ENCODE results near the gene DNAJC27.

DNAJC27 gene

DNA sequence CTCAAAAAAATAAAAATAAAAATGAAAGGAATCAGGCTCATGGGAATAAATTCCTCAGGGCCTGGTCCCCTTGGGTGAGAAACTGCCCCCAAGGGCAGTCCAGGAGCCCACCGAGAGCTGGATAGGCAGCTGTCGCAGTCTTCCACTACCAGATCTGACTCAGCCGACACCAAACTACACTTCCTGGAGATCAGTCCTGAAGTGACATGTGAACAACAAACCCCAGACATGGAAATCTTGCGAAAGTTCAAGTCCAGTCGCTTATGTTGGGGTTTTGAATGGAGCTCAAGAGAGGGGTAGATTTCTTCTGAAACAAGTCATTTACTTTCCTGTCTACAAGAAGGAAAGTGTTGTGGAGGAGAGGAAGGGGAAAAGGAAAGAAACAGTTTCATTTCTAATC is 64.6 kb downstream of the DNAJC27 start:
- no peak for DNase-seq (ENCODE audit: low read depth, low spot score)

DNA sequence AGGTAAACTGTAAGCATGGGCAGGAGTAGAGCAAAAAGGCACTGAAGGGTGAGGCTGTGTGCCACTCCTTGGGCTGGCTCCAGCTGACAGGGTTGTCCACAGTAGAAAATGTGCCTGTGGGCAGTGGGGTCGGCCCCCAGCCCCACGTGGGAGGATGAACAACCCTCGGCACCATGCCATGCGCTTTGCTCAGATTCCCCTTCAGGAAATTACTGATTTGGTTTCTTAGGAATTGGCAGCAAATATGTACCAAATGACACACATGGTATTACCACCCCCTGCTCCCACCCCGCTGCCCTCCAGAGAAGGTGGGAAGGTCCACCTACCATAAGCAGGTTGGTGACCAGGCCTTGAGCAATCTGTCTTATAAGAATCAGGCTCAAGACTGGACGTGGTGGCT is 65.3 kb downstream of the DNAJC27 start:
- DNase-seq (ENCODE audit: low read depth, low spot score), result no peak

- DNase-seq (ENCODE audit: low read depth, low spot score), result no peak
Measured at GRCh38 chr2:24903161-24904103, 68.3 kb downstream of the DNAJC27 start.

DNA sequence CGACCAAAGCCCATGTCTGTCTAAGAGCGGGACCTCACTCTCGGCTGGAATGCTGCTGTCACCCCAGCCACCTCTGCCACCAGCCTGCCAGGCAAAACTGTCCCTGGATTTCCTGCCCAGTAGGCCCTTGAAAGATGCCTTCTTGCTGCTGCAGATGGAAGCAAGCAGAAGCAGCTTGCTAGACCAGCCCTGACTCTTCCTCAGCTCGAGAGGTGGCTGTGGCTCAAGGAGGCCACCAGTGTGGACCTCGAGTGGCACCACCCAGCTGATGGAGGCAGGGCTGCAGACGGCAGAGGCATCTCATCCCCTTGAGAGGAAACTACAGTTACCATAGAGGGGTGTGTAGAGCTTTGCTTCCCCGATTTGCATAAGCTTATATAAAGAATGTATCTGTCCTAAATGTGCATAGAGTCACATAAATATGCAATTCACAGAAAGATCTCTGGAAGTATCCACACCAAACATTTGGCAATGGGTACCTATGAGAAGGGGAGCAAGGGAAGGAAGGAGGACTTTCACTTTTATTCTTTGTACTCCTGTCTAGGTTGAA is 72.3 kb downstream of the DNAJC27 start:
- no peak for DNase-seq (ENCODE audit: low read depth, low spot score)

DNA sequence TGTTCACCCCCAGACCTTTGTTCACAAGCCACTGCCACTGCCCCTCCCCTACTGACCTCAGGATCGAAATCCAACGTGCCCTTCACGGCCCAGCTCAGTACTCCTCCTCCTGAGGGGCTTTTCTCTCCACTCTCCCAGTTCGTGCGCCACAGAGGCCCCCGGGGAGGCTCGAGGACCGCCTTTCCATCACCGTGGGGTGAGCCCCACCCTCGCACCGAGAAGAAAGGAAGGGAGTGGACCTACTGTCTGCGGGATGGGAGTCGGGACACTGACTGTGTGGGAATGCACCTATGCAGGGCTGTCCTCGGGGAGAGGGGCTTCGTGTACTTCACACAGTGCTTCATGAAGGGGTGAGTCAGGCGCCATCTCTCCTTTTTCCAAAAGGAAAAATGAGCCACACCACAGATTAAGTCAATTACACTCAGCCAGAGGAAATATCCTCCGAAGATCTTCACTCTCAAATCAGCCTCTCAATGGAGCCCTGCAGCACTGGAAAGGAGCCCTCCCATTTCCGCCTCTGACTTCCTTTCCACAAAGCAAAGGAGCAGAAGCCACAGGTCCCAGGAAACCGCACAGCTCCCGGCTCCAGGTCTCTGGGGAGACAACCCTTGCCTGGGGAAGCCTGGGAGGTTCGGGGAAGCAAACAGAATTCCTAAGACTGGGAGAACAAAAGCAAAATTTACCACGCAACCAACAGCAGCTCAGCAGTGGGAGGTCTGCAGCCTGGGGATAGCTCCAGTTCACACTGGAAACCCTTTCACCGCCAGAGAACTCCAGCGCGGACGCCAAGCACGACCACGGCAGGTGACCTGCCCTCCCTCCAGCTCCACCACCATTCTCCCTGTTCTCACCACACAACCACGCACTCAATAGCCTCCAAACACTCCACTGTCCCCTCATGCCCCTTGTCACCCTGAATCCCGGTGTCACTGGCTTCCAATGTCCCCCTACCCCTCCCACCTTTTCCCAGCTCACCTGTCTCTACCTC is 73.3 kb downstream of the DNAJC27 start:
- DNase-seq (ENCODE audit: low read depth, low spot score), result no peak

DNA sequence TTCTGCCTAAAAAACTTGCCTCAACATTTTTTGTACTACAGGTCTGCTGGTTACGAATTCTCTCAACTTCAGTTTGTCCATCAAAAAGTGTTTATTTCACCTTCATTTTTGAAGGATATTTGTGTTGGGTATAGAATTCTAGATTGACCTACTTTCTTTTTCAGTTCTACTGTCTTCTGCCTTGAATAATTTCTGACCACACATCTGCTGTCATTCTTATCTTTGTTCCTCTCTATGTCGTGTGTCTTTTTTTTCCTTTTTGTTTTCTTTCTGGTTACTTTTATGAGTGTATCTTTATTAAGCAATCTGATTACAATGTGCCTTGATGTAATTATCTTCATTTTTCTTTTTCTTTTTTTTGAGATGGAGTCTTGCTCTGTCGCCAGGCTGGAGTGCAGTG is 77.0 kb downstream of the DNAJC27 start:
- no peak for DNase-seq (ENCODE audit: low read depth, low spot score)

DNA sequence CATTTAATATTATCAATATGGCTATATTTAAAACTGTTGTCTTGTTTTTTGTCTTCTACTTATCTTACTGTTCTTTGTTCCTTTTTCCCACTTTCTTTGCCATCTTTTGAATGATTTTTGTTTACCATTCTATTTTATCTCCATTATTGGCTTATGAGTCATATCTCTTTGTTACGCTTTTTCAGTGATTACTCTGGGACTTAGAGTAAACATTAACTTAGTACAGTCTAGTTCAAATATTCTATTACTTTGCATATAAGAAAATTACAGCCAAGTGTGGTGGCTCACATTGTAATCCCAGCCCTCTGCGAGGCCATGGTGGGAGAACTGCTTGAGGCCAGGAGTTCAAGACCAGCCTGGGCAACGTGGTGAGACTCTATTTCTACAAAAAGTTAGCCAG is 77.8 kb downstream of the DNAJC27 start:
- DNase-seq (ENCODE audit: low read depth, low spot score), result no peak

Data from iPS DF 19.7 (cell line).